ENCODE results near the gene KLF6.

KLF6 gene

DNA sequence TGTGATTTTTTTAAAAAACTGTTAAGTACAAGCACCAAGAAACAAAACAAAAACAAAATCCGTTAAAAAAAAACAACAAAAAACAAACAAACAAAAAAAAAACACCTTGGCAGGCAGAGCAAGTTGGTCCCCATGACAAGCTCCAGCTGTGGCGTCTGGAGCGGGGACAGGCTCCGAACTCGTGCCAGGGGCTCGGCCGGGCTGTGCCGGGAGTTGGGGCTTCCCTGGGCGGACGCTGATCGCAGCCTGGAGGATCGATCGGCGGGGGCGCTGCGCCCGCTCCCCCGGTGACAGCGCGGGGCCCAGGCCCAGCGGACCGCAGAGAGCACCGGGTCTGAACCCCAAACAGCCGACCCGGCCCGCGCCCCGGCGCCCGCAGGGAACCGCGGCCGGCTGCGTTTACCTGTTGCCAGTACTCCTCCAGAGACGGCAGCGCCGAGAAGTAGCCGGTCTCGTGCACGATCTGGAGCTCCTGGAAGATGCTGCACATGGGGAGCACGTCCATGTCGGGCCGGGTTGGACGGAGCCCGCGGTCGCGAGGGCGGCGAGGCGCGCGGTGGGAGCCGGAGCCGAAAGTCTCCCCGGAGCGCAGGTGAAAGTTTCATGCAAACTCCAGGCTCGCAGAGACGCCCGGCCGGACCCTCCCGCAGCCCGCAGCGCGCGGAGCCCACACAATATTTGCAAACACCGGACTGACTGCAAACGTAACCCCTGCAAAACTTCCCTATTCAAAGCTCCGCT, at the start of gene KLF6:
Gene KLF6, minus strand, starts transcription at position 700 of the 741 bp plus-strand sequence. Its CDS starts 195 bp downstream, at position 505.
- no peak for DNase-seq (ENCODE audit: low read depth, low spot score)

DNA sequence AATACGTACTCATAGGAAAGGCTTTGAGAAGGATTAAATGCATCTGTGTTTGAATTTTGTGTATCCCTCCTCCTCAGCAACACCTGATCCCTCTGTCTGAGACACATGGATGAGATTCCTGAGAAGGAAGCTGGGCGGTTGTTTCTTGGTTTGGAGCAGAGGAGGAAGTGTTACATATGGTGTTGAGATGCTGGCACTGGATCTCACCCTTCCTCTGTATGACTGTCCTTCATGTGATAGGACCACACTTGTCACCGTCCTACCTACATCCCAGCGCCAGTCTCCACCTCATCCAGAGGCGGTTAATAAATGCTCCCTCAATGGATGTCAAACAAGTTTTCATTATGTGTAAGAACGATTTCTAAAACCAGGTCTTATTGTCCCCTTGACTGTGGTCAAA, 49.4 kb upstream of the KLF6 start:
- no peak for DNase-seq (ENCODE audit: low read depth, low spot score)

DNA sequence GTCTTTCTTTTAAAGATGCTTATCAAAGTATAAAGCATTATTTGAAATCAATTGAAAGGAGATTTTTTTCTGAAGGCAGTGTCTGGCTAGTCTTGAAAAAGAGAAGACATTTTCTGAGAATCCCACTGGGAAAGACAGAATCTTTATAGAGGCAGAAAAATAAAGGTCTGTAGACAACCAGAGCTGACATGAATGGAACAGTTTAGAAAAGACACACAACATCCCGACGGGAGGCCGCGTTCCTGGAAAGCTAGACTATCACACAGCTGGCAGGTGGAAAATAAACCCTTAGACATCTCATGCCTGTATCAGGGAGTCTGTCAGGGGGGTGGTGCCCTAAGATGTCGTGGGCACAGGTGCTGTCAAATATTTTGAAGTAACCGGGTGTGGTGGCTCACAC, 48.0 kb upstream of the KLF6 start:
- no peak for DNase-seq (ENCODE audit: low read depth, low spot score)

DNA sequence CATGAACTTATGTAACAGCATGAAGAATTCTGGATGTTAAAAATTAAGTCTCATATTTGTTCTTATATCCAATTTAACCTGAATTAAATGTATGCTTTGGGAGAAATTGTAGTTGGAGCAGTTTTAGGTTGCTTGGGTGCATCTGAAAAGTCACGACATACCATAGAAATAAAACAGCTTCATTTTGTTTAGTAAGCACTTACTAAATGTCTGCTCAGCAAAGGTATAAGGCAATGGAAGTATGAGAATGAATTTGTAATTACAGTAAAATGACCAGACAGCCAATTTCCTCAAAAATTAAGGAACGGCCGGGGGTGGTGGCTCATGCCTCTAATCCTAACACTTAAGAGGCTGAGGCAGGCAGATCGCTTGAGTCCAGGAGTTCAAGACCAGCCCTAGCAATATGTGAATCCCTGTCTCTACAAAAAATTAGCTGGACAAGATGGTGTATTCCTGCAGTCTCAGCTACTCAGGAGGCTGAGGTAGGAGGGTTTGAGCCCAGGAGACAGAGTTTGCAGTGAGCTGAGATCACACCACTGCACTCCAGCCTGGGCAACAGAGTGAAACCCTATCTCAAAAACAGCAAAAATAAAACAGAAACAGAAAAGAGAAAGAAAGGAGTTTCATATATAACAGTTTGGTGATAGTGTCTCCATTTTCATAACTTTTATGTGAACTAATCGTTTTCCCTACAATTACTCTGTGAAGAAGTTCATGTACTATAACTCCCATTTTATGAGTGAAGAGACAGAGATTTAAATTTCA, 47.2 kb upstream of the KLF6 start:
- DNase-seq (ENCODE audit: low read depth, low spot score): no peak

DNA sequence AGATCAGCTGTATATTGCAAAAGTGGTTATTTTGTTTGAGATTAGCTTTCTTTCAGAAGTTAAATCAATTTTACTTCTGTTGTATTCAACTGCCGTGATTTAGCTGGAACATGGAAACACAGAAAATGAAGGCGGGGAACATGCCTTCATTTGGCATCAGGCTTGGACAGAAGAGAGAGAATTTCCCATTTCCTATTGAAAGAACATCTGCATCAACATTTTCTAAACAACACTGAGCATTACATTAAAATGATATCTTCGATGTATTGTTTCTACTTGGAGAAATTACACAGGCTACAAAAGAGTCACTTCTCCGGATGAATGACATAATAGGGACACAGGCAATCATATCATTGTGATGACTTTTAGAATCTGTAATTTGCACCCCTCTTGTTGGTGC, 46.6 kb upstream of the KLF6 start:
- DNase-seq (ENCODE audit: low read depth, low spot score): no peak

DNA sequence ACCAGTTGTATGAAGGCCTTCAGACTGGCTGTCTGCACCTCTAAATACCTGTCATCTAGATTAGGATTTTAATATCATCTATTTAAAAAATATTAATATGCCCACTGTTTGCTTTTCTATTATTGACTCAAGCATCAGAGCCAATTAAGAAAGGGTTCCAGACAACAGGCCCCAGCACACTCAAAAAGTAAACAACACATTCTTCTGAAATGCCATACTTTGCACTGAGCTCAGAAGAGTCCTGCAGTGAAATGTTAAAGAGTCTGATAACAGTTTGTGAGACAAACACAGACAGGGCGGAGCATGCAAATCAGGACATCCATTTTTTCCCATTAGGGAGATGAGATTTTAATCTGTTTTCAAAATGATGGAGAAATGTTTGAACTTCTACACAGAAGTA, 45.9 kb upstream of the KLF6 start:
- no peak for DNase-seq (ENCODE audit: low read depth, low spot score)

DNA sequence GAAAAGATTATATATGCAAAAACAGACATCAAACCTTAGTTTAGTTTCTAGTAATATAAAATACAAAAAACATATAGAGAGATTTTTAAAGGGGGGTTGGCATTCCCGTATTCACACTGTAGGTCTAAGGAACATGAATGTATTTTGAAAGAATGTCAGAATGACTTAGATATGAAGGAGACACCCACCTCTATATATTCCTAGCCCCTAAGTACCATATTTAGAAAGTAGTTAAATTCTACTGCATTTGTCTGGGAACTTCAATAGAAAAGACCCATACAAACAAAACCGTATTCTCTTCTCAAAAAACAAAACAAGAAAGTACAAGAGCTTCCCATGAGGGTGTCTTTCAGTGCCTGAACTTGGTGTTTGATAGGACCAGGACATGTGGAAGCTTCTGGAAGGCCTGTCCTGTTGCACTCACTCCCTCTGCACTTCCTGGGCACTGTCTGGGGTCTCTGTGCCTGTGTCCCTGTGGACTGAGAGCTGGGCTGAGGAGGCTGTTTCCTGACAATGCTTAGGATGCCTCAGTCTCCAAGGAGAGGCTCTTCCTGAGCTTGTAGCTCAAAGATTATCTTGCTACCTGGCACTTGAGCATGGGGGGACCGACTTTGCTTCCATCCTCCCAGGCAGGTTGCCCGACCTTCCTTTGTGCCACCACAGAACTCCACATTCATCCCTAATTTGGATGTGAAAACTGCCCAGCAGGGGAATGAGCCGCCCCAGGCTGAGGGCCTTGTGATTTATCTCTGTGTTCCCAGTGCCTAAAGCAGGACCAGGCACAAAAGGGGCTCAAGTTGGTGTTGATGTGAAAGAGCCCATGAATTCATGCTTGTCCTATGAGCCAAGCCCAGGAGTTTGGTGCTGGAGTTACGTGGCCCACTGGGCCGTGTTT, 44.4 kb upstream of the KLF6 start:
- no peak for DNase-seq (ENCODE audit: low read depth, low spot score)

DNA sequence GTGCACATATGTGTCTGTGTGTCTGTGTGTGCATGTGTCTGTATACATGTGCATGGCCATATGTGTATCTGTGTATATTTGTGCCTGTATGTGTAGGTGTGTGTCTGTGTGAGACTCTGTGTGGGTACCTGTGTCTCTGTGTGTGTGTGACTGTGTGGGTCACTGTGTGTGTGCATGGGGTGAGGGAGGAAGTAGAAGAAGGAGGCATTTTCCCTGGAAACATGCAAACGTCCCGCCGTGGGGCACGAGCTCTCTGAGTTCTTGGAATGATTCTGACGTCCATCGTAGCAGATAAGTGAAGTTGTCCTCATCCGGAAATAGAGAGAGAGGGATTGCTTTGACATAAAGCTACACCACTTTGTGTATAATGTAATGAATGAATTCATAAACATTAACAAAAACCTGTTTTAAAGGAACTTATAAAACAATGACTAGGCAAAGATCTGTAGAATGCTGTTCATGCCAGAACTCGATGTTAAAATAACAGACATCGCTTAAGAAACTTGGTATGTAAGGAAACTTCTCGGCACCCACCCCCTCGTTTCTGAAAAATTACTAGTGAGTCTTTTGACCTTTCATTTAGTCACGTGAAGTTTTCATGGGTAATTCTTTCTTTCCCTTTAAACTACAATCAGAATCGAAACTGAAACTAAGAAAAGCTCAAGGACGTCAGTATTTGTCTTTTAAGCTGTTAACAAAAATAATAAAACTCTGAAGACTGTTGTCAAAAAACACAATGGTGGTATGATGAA, 43.6 kb upstream of the KLF6 start:
- DNase-seq (ENCODE audit: low read depth, low spot score): no peak

DNA sequence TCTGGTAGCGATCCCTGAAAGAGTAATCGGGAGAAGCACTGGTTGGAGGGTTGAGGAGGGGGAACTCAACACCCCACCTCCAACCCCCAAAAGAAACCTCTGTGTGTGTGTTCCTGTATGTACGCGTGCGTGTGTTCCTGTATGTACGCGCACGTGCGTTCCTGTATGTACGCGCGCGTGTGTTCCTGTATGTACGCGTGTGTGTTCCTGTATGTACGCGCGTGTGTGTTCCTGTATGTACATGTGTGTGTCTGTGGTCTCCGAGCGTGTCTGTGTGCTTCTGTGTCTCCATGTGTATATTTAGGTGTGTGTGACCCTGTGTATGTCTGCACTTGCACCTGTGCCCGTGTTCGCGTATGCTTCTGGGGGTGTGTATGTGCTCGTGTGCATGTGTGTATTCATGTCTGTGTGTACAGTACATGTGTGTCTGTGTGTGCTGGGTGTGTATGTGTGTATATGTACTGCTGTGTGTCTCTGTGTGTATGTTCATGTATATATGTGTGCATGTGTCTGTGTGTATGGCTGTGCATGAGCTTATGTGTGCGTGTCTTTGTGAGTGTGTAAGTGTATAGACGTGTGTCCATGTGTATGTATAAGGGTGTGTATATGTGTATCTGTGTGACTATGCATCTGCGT, 42.9 kb upstream of the KLF6 start:
- no peak for DNase-seq (ENCODE audit: low read depth, low spot score)

DNA sequence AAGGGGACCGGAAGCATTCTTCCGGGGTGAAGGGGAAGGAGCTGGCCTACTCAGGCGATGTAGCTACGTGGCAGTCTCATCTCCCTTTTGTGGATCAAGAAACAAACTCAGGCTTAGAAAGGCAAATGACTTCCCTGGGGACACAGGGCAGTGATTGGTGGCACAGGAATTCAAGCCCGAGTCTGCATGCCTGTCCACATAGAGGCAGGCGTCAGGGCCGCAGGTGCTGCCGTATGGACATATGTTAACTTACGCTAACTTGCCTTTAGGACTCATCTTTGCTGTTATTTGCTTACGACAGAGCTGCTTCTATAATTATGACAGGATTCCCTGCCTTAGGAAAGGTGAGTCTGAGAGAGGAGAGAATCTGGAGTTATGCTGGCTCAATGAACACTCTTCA, 42.3 kb upstream of the KLF6 start:
- DNase-seq (ENCODE audit: low read depth, low spot score): no peak

DNA sequence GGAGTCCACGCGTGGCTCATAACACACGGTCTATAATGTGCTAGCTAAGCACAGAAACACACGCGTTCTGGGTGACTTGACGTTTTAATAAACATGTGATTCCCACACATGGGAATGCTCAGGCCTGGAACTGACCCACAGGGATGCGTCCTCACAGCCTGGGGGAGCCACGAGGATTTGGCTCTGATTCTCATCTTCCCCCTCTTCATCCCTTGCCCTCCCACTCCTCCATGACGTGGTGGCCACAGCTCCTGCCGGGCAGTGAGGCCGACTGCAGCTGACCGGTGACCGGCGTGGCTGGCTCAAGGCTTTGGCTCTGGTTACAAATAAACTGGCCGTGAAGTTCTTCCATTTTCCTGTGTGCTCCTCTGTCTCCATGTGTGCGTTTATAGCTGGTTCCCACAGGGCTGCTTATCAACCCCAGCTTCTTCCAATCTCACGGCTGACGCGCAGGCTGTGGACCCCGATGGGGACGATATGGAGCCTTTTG, 40.9 kb upstream of the KLF6 start:
- no peak for DNase-seq (ENCODE audit: low read depth, low spot score)

DNA sequence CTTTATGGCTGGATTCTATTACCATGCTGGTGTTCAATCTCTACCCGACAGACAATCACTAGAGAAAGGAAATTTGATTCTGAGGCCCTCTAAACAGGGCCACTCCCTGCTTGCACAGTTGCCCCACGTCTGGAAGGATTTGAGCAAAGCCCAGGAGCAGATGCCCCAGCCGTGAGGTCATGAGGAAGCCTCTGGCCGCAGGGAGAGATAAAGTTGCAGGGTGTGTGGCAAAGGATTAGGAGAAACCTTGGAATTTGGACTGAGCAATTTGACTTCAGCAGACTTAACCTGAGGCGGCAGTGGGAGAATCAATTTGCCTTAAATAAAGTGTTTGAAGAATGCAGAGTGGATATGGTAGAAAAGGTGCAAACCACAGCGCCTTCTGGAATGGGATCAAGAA, 40.2 kb upstream of the KLF6 start:
- DNase-seq (ENCODE audit: low read depth, low spot score): no peak

DNA sequence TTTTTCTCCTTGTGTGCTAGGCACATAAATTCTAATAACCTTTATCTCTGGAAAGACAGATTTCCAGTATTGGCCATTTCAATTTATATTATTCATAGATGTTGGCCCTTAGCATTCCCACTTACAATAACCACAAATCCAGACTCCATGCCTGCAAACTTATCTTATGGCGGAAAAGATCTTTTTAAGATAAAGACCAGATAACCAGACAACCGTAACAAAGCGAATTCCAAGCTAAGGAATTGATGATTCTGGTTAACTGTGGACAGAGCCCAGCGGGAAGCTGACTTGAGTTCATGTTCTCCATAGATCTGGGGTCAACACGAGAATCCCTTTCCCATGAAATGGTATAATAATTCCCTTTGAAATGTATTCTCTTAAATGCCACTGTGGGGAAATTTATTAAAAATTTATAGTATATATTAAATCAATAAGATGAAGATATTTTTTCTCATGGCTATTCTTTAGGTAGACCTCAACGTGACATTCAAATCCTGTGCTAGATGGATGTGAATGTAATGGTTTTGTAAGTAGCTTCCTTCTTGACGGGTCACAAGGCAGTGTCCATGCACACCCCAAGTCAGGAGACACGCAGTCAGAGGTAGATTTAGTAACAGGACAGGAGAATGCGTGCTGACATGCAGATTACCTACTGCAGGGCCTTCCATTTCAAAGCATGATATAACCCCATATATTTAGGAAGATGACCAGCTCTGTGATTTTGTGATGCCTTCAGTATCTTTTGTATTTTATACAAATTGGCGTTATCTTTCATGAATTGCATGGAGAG, 37.7 kb upstream of the KLF6 start:
- no peak for DNase-seq (ENCODE audit: low read depth, low spot score)

DNA sequence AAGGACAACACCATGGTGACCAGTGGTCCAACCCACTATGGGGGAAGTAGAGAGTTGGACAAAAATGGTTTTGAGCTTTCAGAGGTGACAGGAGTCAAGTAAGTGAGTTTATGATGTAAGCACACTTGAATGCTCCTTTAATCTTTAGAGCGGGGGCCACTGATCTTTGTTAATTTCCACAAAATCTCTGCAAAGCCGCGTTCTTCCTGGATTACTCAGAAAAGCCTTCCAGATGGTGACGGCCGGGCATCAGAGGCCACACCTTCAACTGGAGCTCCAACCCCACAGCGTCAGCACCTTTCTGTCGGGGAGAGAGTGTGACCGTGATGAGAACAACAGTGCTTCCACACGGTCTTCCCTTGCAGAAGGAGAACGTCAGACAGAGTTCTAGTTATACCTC, 35.2 kb upstream of the KLF6 start:
- no peak for DNase-seq (ENCODE audit: low read depth, low spot score)

DNA sequence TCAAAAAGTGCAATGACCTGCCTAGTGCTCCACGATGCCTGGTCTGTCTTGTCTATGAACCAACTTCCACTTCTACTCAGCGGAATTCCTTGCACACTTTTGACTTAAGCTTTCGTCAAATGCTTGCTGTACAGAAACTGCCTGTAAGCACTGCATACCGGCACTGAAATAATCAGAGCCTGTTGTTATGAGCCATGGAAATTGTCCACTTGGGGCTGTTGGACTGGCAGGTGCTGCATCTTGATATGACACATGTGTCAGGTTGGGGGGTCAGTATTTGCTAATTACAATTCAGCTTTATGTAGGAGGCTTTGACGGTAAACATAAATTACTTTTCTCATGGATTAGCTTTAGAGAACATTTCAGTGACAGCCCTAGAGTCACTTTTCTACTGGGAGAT, 32.0 kb upstream of the KLF6 start:
- DNase-seq (ENCODE audit: low read depth, low spot score): no peak

DNA sequence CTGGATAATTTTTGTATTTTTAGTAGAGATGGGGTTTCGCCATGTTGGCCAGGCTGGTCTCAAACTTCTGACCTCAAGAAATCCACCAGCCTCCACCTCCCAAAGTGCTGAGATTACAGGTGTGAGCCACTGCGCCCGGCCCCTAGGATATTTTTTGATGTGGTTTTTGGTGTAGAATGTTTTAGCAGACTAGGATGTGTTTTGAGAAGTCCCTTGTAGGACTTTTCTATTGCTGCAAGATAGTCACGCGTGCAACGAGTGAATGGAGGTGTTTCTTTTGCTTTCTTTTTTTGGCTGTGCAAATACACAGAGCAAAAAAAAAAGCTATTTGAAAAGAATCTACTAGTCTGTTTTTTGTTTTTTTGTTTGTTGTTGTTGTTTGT, 29.8 kb upstream of the KLF6 start:
- DNase-seq (ENCODE audit: low read depth, low spot score): no peak

DNA sequence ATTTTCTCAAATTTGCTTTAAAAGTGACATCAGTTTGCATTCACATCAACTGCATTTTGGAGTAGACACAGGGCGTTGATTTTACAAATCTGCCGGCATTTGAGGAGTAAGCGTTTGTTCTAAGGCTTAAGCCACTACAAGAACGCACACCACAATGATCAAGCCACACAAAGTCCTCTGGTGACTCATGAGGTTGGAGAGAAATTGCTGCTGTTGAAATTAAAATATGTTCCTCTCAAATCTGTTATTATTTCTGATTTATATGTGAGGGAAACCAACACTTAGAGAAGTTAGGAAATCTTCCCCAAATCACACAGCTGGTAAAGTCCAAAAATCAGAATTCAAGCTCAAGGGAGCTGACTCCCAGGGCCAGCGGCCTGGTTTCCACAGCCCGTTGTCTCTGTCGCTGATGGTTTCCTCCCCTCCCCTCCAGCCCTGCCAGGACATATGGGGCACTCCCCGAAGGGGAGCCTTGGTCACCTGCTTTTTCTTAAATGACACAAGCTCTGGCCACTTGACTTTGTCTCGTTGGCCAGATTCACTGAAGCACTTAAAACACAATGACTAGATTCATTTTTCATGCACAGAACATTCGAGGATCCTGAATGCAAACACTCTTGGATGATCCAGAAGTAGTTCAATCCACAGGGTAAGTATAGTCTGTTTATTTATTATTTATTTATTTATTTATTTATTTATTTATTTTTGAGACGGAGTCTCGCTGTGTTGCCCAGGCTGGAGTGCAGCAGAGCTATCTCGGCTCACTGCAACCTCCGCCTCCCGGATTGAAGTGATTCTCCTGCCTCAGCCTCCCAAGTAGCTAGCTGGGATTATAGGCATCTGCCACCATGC, 29.2 kb upstream of the KLF6 start:
- DNase-seq (ENCODE audit: low read depth, low spot score): no peak

DNA sequence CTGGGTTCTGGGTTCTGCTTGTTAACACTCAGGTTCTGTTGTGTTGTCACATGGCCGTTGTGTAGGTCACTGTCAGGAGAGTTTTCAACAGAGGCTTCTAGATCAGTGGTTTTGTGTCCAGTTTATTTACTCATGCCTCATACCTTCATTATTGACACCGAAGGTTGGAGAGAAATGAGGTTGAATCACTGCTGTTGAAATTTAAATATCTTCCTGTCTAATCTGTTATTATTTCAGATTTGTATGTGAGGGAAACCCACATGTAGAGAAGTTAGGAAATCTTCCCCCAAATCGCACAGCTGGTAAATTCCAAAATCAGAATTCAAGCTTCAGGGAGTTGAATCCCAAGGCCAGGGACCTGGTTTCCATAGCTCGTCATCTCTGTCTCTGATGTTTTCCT, 28.3 kb upstream of the KLF6 start:
- DNase-seq (ENCODE audit: low read depth, low spot score): no peak

DNA sequence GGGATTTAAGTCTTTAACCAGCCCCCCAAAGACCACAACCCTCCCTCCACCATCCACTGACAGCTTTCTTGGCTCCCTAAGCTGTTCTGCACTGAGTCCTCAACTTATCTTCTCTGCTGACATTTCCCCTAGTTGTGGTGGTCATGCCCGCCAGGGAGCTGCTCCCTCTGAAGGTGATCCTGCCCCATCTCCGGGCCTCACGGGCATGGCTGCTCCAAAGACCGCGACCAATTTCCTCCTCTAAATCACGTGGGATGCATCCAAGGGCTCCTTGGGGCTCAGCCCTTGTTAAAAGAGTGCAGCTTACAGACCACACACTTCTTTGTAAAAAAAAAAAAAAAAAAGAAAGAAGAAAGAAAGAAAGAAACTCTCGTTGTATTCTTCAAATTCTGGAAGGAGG, 27.1 kb upstream of the KLF6 start:
- no peak for DNase-seq (ENCODE audit: low read depth, low spot score)
